Measurements from ENCODE around the gene LACTB. TPM values are rescaled to one million over a fixed set of nuclear protein-coding genes. Genes with fewer than 3 reads are reported as not detected.

The LACTB gene
- total RNA-seq, result 31.4 TPM in 2 replicates

GRCh38 chr15:63121382-63122001 lies at the start of gene LACTB:
LACTB (plus strand) TSS chr15:63121861; CDS start chr15:63121872, 11 bp downstream.

GRCh38 chr15:63157118-63157843 lies 35.6 kb downstream of the LACTB start, which contains the start of gene RPS27L:
RPS27L (minus strand) TSS chr15:63157477; CDS start chr15:63157405, 72 bp downstream.

GRCh38 chr15:63188926-63189871 lies 67.5 kb downstream of the LACTB start, which contains the start of gene RAB8B:
RAB8B (plus strand) TSS chr15:63189606; CDS start chr15:63189625, 19 bp downstream.

Other genes with a start within 250 kb of the LACTB start
- gene TPM1, start 79.1 kb upstream of the LACTB start, total RNA-seq, result 331 and 365 TPM in 2 replicates
- gene RPS27L, start 35.6 kb downstream of the LACTB start, total RNA-seq, result 137 and 269 TPM in 2 replicates
- gene RAB8B, start 67.7 kb downstream of the LACTB start, total RNA-seq, result 43.0 and 65.6 TPM in 2 replicates
- 17.0 and 17.4 TPM in 2 replicates for gene APH1B, start 155.7 kb downstream of the LACTB start, total RNA-seq

Data from myometrial cell (primary cell).